ENCODE measurements around the gene DVL1.

DNA sequence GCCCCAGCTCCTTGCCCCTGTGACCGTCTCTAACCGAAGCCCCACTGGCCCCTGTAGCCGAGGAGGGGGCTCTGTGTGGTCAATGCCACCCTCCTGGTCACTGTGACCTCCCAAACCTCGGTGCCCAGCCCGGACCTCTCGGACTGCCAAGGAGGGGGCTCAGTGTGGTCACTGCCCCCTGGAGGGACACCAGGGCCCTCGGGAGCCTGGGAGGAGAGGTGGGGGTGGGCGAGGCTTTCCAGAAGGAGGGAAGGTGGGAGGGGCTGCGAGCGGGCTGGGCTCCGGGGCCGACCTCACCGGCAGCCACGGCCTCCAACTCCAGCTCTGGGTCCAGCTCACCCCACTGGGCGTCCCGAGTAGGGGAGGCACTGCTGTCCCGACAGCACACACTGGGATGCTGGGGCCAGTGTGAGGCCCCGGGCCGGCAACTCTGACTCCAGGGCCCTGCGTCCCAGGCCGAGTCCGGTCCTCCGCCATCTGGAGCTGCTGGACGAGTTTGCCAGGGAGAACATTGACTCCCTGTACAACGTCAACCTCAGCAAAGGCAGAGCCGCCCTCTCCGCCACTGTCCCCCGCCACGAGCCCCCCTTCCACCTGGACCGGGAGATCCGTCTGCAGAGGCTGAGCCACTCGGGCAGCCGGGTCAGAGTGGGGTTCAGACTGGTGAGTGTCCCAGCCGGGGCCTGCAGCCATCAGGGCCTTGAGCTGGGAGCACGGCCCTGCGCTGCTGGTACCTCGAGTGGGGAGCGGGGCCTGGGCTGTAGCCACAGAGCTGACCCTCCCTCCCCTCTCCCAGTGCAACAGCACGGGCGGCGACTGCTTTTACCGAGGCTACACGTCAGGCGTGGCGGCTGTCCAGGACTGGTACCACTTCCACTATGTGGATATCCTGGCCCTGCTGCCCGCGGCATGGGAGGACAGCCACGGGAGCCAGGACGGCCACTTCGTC, 62.6 kb downstream of the DVL1 start:
- TF ChIP-seq, protein P1, sequence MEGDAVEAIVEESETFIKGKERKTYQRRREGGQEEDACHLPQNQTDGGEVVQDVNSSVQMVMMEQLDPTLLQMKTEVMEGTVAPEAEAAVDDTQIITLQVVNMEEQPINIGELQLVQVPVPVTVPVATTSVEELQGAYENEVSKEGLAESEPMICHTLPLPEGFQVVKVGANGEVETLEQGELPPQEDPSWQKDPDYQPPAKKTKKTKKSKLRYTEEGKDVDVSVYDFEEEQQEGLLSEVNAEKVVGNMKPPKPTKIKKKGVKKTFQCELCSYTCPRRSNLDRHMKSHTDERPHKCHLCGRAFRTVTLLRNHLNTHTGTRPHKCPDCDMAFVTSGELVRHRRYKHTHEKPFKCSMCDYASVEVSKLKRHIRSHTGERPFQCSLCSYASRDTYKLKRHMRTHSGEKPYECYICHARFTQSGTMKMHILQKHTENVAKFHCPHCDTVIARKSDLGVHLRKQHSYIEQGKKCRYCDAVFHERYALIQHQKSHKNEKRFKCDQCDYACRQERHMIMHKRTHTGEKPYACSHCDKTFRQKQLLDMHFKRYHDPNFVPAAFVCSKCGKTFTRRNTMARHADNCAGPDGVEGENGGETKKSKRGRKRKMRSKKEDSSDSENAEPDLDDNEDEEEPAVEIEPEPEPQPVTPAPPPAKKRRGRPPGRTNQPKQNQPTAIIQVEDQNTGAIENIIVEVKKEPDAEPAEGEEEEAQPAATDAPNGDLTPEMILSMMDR (IDR thresholded peaks at IDR 0.05; ENCODE audit: low read depth, low read length), result no peak
- no peak for TF ChIP-seq EZH2phosphoT487 (IDR thresholded peaks at IDR 0.05; ENCODE audit: low read depth)

Data from OCI-LY3 (cell line).